DOHH2 (cell line): ENCODE data around the gene SLC9A9.

Experiments used
- H3F3A ChIP-seq: fragments of 200-600 bp; sonication (generic), shearing (Covaris generic); 2 replicates; pipeline ENCODE4 v1.6.0; 2016; ENCODE audit warnings: antibody characterized with exemption, mild to moderate bottlenecking; ENCODE audit not compliant: control insufficient read depth, insufficient read depth
- H3K27ac ChIP-seq: fragments of 200-600 bp; sonication (generic); 2 replicates; pipeline ENCODE4 v1.5.1; 2014; ENCODE audit warnings: low read depth, mild to moderate bottlenecking, low read length, moderate library complexity
- H3K27me3 ChIP-seq: fragments of 200-600 bp; sonication (generic); 2 replicates; pipeline ENCODE4 v1.6.1; 2014; ENCODE audit warnings: mild to moderate bottlenecking, low read length, mixed read lengths; ENCODE audit not compliant: control insufficient read depth
- H3K36me3 ChIP-seq: fragments of 200-600 bp; sonication (generic); 2 replicates; pipeline ENCODE4 v1.6.1; 2014; ENCODE audit warnings: mild to moderate bottlenecking, low read length, moderate library complexity, mixed read lengths; ENCODE audit not compliant: control insufficient read depth
- H3K4me1 ChIP-seq: fragments of 200-600 bp; sonication (generic); 2 replicates; pipeline ENCODE4 v1.6.1; 2014; ENCODE audit warnings: mild to moderate bottlenecking, low read length, mixed read lengths; ENCODE audit not compliant: control insufficient read depth
- H3K4me2 ChIP-seq: fragments of 200-600 bp; sonication (generic); 2 replicates; pipeline ENCODE4 v1.6.0; 2014; ENCODE audit warnings: mild to moderate bottlenecking, low read length, moderate library complexity
- H3K4me3 ChIP-seq: fragments of 200-600 bp; sonication (generic); 2 replicates; pipeline ENCODE4 v1.5.1; 2014; ENCODE audit warnings: mild to moderate bottlenecking, low read length, mixed read lengths
- H3K79me2 ChIP-seq: fragments of 200-600 bp; sonication (generic); 2 replicates; pipeline ENCODE4 v1.6.1; 2014; ENCODE audit warnings: mild to moderate bottlenecking, low read length, mixed read lengths; ENCODE audit not compliant: control insufficient read depth
- H3K9me2 ChIP-seq: fragments of 200-600 bp; sonication (generic); replicated peaks from 2 replicates; pipeline ENCODE4 v1.6.1; 2014; ENCODE audit warnings: mild to moderate bottlenecking, low read length, mixed read lengths; ENCODE audit not compliant: control insufficient read depth
- H3K9me3 ChIP-seq: fragments of 200-600 bp; sonication (generic); 2 replicates; pipeline ENCODE4 v1.6.1; 2014; ENCODE audit warnings: antibody characterized with exemption, low read length, mixed read lengths; ENCODE audit not compliant: control insufficient read depth, insufficient read depth
- H4K20me1 ChIP-seq: fragments of 200-600 bp; sonication (generic); 2 replicates; pipeline ENCODE4 v1.6.0; 2014; ENCODE audit warnings: low read depth, mild to moderate bottlenecking, antibody characterized with exemption, low read length, moderate library complexity; ENCODE audit not compliant: control insufficient read depth, insufficient read depth
- EZH2phosphoT487 ChIP-seq: fragments of 200-600 bp; sonication (generic); IDR thresholded peaks from 2 replicates; pipeline ENCODE4 v1.6.1; 2017; ENCODE audit warnings: borderline replicate concordance, mild to moderate bottlenecking, antibody characterized with exemption, low read length, moderate library complexity, mixed read lengths
- TF ChIP-seq, protein P1 (sequence below): fragments of 200-600 bp; sonication (generic); IDR thresholded peaks from one replicate; pipeline ENCODE4 v1.5.1; 2014; ENCODE audit warnings: antibody characterized with exemption, mild to moderate bottlenecking, low read depth, low read length; ENCODE audit not compliant: poor library complexity, severe bottlenecking

SLC9A9 gene

DNA sequence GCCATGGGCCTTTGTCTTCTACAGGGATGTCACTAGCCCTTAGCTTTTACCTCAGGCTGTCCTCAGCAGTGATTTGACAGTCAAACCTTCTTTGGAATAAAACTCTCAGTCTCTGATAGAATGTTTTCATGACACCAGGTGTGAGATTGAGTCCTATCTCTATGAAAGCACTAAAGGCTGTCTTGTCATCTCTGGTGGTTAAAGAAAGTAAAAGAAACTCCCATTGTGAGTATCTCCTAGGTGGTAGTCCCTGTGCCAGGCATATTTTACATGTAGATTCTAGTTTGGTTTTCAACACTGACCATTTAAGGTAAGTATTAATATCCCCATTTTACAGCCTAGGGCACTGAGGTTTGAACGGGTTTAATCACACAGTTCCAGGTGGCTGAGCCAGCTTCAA, 368.5 kb downstream of the SLC9A9 start:
- Histone ChIP-seq H3K9me3 (no peaks in the 10 kb centered on the region), H3K79me2 (no peaks in the 10 kb centered on the region), H3K4me3 (no peak overlapping the region), H3K4me1 (no peaks in the 10 kb centered on the region), H3F3A (no peaks in the 10 kb centered on the region), H3K9me2 (no peaks in the 10 kb centered on the region), H3K4me2 (no peak overlapping the region), H4K20me1 (no peaks in the 10 kb centered on the region), H3K27ac (no peak overlapping the region), H3K27me3 (no peaks in the 10 kb centered on the region; the same call in 1 of the 2 replicates), H3K36me3 (no peaks in the 10 kb centered on the region)
- TF ChIP-seq, protein P1, sequence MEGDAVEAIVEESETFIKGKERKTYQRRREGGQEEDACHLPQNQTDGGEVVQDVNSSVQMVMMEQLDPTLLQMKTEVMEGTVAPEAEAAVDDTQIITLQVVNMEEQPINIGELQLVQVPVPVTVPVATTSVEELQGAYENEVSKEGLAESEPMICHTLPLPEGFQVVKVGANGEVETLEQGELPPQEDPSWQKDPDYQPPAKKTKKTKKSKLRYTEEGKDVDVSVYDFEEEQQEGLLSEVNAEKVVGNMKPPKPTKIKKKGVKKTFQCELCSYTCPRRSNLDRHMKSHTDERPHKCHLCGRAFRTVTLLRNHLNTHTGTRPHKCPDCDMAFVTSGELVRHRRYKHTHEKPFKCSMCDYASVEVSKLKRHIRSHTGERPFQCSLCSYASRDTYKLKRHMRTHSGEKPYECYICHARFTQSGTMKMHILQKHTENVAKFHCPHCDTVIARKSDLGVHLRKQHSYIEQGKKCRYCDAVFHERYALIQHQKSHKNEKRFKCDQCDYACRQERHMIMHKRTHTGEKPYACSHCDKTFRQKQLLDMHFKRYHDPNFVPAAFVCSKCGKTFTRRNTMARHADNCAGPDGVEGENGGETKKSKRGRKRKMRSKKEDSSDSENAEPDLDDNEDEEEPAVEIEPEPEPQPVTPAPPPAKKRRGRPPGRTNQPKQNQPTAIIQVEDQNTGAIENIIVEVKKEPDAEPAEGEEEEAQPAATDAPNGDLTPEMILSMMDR, result no peak
- TF ChIP-seq EZH2phosphoT487, result no peak

DNA sequence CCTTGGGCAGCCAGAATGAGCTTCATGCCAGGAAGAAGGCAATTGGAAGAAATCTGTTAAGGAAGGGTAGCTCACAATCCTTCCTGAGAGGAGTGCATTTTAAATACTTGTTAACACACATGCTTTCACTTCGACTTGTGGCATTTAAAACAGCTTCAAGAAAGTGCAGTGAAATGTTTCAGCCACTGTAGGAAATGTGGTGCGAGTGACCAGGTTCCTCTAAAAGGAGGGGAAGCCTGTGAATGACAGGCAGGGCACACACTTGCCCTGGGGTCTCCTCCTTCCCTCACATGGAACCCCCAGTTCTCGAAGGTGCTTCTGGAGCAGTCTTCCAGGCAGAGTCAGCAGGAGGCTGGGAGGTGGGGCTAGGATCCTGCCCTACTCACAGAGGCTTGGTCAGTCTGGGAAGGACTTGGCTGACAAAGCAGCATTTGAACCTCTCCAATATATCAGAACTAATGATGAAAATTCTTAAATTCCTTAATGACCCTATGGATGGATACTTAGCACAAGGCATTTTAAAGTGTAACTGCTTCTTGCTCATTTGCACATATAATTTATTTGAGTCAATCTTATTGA, 370.1 kb downstream of the SLC9A9 start:
- Histone ChIP-seq H3K4me1 (no peaks in the 10 kb centered on the region), H3F3A (no peaks in the 10 kb centered on the region), H3K9me2 (no peaks in the 10 kb centered on the region), H3K27ac (no peak overlapping the region), H4K20me1 (no peaks in the 10 kb centered on the region), H3K36me3 (no peaks in the 10 kb centered on the region), H3K27me3 (no peaks in the 10 kb centered on the region; the same call in 1 of the 2 replicates), H3K79me2 (no peaks in the 10 kb centered on the region), H3K9me3 (no peaks in the 10 kb centered on the region), H3K4me3 (no peak overlapping the region), H3K4me2 (no peak overlapping the region)
- TF ChIP-seq, protein P1, result no peak
- no peak for TF ChIP-seq EZH2phosphoT487

DNA sequence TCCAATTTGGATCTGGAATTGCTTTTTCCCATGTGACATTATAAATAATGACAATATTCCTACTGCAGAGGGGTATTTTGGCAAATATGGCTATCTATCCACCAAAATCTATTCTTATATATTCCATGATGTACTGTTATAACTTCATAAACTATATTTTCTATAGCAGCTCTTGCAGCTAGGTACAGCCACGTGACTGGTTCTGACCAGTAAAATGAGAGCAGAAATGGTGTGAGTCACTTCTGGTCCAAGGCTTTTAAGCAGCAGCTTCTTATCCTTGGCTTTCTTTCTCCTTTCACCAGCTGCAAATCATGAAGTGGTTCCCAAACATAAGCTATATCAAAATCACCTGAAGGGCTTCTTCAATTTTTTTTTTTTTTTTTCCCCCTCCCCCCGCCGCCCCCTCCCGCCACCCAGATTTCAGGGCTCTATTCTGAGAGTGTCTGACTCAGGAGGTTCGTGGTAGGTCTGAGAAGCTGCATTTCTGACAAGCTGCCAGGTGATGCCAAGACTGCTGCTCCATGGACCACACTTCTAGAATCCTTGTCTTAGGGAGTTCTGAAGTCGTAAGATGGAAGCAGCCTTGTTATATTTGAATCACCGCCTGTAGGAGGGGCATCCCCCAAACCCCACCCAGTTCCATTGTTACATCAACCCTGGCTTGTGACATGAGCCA, 371.2 kb downstream of the SLC9A9 start:
- Histone ChIP-seq H3K4me1 (no peaks in the 10 kb centered on the region), H3K4me2 (no peak overlapping the region), H3K9me2 (no peaks in the 10 kb centered on the region), H3K4me3 (no peak overlapping the region), H3F3A (no peaks in the 10 kb centered on the region), H3K27ac (no peak overlapping the region), H3K27me3 (no peaks in the 10 kb centered on the region), H3K36me3 (no peaks in the 10 kb centered on the region), H4K20me1 (no peaks in the 10 kb centered on the region), H3K9me3 (no peaks in the 10 kb centered on the region), H3K79me2 (no peaks in the 10 kb centered on the region)
- TF ChIP-seq EZH2phosphoT487, result no peak
- TF ChIP-seq, protein P1, result no peak
